ENCODE results near the gene SLC2A4RG.

- TF ChIP-seq EZH2 (IDR thresholded peaks at IDR 0.05) (no peak), FOXP2 (optimal IDR thresholded peaks at IDR 0.05; ENCODE audit: control extremely low read depth, extremely low read length, insufficient read depth) (no peak), POLR2AphosphoS5 (IDR thresholded peaks at IDR 0.05; ENCODE audit: borderline replicate concordance, low read depth, low read length) (no peak)
These were observed 13.0 kb downstream of the SLC2A4RG start for GRCh38 chr20:63752411-63753101.

All from SK-N-MC (cell line).